Left ventricle myocardium superior (tissue), 1 donor: Measurements from ENCODE around the gene NAA16. TPM values are rescaled to one million over a fixed set of nuclear protein-coding genes. Genes with fewer than 3 reads are reported as not detected.
"Not testable (repeated sequence)": the region's sequence is repeated elsewhere in the genome, so short reads cannot be mapped to it uniquely, and the experiment has no call there.

Source experiments
- ATAC-seq: fragments of 200-7000 bp; cut with Tn5 transposase; one replicate; pipeline ENCODE4 v1.9.1; 2020; ENCODE audit warnings: mild to moderate bottlenecking, moderate library complexity
- DNase-seq: peaks from one replicate; pipeline ENCODE4 v3.0.0-alpha.2; 2020
- intact Hi-C: fragments of 100-400 bp; cut with micrococcal nuclease; formaldehyde crosslinking; loops from one replicate; pipeline ENCODE4 v1.11.0; 2022
- total RNA-seq: library from RNA; stranded (reverse); fragmentation: NEBNext Ultra II Directional; extraction: Animal tissue kit (Norgen Biotek cat#: 25700); gene quantifications from one replicate; pipeline ENCODE4 v1.2.1, GENCODE V29; 2021
- donor health status: DM: no; HTN: yes; CAD: no; lungs with severe emphysema.

The NAA16 gene
- total RNA-seq, 1 donor from 2014 or later = 6.9 TPM

GRCh38 chr13:41424675-41425074 is 113.6 kb downstream of the NAA16 start:
- DNase-seq, intact Hi-C loops, ATAC-seq: not testable (repeated sequence)

GRCh38 chr13:41426047-41426446 is 115.0 kb downstream of the NAA16 start:
- ATAC-seq (no peak), DNase-seq (no peak)
- intact Hi-C loops = no loop called here

Other genes starting within 250 kb of the NAA16 start
- 20.8 TPM for gene WBP4, start 249.8 kb upstream of the NAA16 start, total RNA-seq
- 10.7 TPM for gene KBTBD6, start 178.5 kb upstream of the NAA16 start, total RNA-seq
- 6.8 TPM for gene KBTBD7, start 116.7 kb upstream of the NAA16 start, total RNA-seq
- gene MTRF1, start 47.7 kb upstream of the NAA16 start, total RNA-seq = 14.3 TPM
- 40.2 TPM for gene RGCC, start 146.3 kb downstream of the NAA16 start, total RNA-seq